ENCODE measurements around the gene OCIAD1.
A peak's percentile ranks its signal among the peaks of the same experiment; 100 is the strongest.

The OCIAD1 gene

DNA sequence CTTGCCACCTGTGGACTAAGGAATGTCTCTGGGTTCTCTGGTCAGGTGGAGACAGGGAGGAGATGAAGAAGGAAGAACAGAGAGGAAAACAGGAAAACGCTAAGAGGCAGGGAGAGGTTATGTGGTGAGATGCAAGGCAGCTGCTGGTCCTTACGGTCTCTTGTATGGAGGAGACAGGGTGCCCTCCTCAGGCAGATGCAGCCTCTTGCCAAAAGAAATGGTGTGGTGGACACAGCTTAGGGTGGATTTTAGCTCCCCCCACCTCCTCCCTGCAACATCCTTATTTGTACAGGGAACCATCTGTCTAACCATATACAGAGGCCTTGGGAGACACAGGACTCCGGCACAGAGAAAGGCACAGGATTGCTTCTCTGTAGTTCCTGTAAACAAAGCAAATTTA is 66.0 kb downstream of the OCIAD1 start:
- DNase-seq, result no peak

DNA sequence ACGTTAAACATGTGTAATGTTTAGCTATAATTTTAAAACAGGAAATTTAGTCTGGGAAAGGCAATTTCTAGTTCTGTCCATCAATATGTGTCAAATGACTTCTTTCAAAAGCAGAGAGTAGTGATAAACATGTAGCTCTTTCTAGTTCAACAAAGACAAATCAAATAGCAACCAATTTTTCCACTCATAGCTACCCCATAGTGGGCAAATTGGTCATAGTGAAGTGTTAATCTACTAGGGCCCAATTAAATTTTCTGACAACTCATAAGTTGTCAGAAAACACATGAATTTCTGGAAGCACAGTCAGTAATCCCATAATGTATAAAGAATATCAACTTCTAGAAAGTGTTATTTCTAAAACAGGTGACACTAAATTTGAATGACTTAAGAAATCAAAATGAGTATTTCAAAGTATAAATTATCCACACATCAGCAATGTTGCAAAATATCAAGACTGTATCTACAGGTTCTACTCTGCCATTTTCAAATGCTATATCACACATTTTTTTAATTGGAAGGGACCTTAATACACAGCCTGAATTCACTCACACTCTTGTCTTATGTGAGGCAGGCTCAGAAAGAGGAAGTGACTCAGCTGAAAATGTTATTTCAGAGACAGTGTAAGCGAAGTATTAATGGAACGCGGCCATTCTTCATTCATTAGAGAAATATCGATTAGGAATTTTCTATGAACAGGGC is 68.0 kb downstream of the OCIAD1 start:
- DNase-seq, result no peak

DNA sequence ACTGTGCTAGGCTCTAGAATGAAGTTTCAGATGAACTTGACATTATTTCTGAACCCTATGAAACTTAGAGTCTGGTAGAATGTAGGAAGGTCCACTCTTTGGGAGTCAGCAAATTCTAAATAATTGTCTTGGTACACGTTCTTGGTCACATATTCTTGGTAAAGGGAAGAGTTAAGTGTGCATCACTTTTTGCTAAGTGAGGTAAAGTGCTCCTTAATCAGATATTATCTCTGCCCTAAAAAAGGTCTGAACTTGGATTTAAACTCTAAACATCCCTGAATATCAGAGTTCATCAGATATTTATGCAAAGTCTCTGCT is 68.5 kb downstream of the OCIAD1 start:
- DNase-seq, result no peak

DNA sequence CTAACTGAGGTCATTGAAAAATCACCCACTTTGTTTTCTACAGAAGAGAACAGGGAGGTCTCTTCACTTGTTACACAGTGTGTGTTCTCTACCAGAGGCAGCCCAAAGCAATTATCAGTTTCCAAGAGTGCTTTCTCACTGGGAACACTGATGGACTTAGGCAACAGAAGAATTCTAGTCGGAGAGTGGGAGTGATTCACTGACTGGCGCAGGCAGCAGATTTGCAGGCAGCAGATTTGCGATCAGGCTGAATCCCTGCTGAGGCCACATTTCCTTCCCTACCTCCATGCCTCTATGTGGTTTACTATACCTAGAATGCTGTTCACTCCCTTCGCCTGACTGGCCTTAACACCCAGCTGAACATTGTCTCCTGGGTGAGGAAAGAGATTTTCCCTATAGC is 69.1 kb downstream of the OCIAD1 start:
- no peak for DNase-seq

DNA sequence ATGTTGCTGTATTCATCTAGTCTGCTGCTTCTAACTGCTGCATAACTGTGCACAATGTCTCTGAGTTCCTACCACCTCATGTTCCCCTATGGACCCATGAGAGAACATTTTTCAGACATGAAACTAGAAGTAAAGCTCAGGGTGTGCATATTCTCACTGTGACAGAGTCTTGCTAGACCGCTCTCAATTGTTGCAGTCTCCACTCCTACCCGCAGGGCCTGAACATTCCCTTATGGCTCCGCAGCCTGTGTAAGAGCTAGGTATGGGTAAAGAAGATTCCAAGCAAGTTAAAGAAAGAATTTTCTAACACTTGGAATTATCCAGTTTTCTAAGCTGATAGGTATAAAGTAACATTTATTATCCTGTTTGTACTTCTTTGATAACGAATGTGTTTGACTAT is 70.3 kb downstream of the OCIAD1 start:
- no peak for DNase-seq

DNA sequence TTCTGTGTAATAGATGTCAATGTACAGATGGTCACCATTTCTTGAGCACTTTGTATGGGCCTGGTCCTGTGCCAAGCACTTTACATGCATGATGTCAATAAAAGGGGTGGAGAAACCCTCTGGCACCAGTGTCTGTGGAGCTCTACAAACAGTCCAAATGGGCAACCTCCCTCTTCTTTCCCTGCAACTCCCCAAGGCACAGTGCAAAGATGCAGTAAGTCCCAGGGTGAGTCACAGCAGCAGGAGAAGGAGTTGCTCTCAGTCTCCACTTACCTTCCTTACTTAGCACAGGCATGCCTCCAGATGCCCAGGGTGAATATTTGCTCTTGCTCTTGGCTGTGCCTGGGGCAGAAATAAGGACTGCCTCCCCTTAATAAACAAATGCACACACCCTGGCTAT is 71.4 kb downstream of the OCIAD1 start:
- DNase-seq, result no peak

DNA sequence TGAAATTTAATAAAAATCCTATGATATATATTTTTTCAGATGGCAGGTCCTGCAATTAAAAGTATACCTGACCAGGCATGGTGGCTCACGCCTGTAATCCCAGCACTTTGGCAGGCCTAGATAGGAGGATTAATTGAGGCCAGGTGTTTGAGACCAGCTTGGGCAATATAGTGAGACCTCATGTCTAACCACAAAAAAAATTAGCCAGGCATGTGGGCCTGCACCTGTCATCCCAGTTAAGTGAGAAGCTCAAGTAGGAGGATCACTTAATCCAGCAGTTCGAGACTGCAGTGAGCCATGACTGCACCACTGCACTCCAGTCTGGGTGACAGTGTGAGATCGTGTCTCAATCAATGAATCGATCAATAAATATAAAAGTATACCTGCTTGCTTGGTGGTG is 73.2 kb downstream of the OCIAD1 start:
- no peak for DNase-seq

DNA sequence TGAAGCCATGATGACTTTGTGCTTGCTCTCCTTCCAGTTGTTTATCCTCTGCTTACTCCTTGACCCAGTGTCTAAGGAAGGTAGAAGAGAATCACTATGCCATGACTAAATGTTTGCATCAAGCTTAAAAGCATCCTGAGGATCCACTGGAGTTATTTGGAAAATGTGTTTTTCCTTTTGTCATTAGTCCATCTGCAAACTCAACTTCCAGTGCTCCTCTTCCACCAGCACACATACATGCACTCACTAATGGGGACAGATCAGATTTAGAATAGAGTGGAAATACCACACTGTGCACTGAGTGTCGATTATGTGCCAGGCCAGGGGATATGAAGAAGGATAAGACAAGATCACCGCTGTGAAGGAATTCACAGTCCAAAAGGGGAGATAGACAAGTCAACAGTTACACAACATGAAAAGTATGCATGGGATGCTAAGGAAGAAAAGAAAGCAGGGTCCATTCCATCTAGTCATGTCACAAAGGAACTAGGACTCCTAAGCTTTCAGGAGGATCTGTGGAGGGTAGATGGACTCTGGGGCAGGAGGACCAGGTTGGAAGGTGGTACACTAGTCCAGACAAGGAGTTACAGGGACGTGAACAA is 73.8 kb downstream of the OCIAD1 start:
- no peak for DNase-seq

DNA sequence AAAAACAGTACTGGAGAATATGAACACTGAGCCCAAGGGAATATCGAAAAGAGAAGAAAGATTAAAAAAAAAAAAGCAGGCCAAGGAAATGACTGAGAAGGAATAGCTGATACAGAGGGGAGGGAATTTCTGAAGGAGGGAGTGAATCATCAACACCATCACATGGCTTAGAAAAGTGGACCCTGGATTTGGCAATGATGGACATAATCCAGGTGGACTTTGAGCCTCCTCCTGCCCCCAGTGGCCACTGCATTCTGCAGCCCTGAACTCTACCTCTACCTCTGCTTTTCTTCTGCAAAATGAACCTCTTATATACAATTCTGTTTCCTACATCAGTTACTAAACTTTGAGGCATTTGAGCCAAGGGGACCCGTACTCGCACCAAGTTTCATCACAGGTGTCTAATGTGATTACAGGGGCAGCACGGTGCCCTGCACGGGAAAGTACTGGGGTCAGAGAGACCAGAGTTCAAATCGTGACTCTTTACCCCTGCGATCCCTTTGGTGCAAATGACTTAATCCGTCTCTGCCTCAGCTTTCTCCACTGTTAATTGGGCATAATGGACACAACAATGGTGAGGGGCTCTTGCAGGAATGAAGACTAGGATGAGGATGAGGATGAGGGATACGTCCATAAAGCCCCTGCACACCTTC is 74.6 kb downstream of the OCIAD1 start:
- no peak for DNase-seq

DNA sequence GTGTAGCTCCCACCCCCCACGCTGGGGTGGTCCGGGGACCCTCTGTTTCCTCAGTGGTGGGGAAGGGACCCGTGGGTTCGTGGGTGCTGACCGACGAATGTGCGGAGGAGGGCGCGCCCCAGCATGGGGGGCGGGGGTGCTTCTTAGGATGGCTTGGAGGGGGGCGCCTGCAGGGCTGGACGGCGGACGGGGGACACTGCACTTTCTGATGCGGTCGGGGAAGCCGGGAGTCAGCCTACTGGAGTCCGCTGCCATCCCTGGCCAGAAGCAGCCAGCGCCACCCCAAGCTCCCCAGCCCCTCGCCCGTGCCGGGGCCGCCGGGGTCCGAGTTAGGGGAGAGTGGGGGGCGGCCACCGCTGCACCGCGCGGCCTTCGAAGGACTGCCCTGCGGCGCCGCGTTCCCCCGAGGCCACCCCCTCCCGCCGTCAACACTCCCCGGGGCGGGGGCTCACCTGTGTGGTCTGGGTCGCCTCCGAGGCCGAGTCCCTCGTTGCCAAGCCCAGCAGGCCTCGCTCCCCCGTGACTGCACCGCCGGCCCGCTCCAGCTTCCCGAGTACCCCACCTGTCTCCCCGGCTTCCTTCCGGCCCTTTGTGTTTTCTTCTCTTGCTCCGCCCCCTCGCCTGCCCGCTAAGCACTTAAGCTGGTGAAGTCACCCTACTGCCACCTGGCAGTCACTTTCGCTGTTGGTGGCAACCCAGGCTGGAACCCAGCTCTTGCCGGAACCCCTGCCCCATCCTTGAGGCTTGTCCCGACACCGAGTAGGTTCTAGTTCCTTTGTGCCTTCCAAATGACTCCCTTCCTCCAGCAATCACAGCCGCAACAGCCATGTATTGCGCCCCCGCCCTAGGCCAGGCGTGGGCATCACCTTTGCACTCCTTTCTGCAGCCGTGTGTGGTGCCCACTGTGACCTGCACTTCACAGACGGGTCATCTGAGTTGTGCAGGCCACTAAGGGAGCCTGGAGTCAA is 75.6 kb downstream of the OCIAD1 start, which contains the start of gene OCIAD2:
Gene OCIAD2 (minus strand): TSS at position 569 of the 968 bp plus-strand sequence. CDS start 2,225 bp downstream, outside the sequence.
- peak; percentile 82 for DNase-seq

DNA sequence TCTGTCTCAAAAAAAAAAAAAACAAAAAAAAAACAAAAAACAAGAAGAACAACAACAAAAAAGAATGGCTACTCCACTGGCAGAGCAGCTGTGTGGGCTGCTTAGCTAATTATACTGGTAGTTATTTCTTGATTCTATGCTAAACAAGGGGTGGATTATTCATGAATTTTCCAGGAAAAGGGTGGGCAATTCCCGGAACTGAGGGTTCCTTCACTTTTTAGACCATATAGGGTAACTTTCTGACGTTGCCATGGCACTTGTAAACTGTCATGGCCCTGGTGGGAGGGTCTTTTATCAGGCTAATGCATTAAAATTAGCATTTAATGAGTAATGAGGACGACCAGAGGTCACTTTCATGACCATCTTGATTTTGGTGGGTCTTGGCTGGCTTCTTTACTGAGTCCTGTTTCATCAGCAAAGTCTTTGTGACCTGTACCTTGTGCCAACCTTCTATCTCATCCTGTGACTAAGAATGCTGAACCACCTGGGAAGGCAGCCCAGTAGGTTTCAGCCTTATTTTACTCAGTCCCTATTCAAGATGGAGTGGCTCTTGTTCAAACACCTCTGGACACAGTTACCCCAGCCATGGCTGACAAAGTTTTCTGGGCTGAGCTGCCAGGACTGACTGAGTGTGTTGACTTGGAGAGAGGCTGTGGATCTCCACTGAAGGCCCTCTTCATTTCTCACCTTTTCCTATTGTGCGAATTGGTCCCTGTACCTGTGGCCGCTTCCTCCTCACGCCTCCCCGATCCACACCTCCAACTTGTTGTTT is 77.0 kb downstream of the OCIAD1 start:
- DNase-seq, result no peak

DNA sequence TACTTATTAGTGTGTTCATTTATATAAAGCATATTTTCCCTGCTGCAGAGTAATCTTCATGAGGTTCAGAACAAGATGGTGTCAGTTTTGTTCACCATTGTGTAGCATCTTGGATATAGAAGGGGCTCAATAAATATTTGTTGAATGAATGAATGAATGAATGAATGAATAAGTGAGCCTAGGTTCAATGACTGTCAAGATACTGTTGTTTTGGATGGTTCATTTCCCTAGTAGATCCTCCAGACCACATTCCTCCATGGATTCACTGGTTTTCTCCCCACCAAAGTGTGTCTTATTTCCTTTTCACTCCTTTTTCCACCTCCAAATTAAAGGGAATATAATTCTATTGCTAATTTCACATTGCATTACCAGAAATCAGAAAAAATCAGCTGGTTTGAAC is 77.8 kb downstream of the OCIAD1 start:
- DNase-seq, result no peak

DNA sequence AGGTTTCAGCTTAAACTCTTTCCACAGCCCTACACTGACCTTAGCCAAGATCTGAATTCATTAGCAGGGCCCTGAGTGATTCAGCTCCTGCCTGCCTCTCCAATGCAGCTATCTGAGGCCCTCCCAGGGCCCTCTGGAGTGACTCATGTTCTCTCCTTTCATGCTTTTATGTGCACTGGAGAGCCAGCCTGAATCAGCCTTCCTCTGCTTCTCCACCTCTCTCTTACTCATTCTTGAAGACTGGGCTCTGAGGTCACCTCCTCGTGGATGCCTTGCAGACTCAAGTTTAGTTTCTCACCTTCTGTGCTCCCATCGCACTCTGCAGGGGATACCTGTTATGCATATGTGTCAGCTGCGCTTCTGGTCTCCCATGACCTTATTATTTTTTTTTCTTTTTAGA is 78.8 kb downstream of the OCIAD1 start:
- DNase-seq, result peak; percentile 28

DNA sequence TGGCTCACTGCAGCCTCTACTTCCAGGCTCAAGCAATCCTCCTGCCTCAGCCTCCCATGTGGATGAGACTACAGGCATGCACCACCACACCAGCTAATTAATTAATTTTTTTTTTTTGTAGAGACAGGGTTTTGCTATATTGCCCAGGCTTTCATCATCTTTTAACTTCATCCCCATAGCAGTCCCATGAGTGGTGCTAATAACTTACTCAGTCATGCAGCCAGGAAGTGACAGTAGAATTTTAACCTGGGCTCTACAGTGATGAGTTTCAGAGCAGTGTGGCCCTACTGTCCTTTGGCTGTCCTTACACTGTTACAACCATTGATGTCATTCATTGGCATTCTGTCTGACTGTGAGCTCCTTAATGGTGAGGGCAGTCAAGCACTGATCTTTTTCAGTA is 79.6 kb downstream of the OCIAD1 start:
- no peak for DNase-seq

All from activated CD8-positive, alpha-beta memory T cell treated with anti-CD3 and anti-CD28 coated beads, Interleukin-2, amount 50 U/mL, for 4 hours (primary cell).